ENCODE results near the gene PAK3. TPM values are rescaled to one million over a fixed set of nuclear protein-coding genes. Genes with fewer than 3 reads are reported as not detected.

PAK3 gene
- total RNA-seq: 1 to 10 TPM; 1.4 to 2.0 TPM

- H3K27ac Mint-ChIP-seq: no peak within 1 kb of the TSS
- H3K9me3 Mint-ChIP-seq: no peaks in the 10 kb centered on the region
- no peaks in the 10 kb centered on the region for H3K36me3 Mint-ChIP-seq (ENCODE audit: low read depth)
- CTCF ChIA-PET: interaction anchor here (2.0 kb wide), 1 partner anchor 148 kb away, joined by 5 read pairs; no protein-coding TSS in a partner anchor
- peak within 1 kb of the TSS; percentile 75 for H3K4me3 Mint-ChIP-seq
- H3K4me1 Mint-ChIP-seq: peaks cover 31% of the 10 kb centered on the region
- POLR2A ChIA-PET: no interaction called here
- peaks cover 21% of the 10 kb centered on the region for H3K27me3 Mint-ChIP-seq
- peak; percentile 25 for DNase-seq
Measured at GRCh38 chrX:111095974-111096895, at the start of gene PAK3. Gene PAK3 (plus strand): TSS chrX:111096191. CDS start chrX:111123104, 26,913 bp downstream.

GRCh38 chrX:111047575-111047974 lies 48.4 kb upstream of the PAK3 start:
- ChIA-PET CTCF (no interaction called here), POLR2A (no interaction called here)
- Mint-ChIP-seq H3K9me3 (no peaks in the 10 kb centered on the region), H3K36me3 (ENCODE audit: low read depth) (no peaks in the 10 kb centered on the region), H3K27ac (no peak overlapping the region), H3K4me3 (no peak overlapping the region), H3K4me1 (no peaks in the 10 kb centered on the region), H3K27me3 (no peaks in the 10 kb centered on the region)
- no peak for DNase-seq

- H3K4me1 Mint-ChIP-seq: no peaks in the 10 kb centered on the region
- no peaks in the 10 kb centered on the region for H3K9me3 Mint-ChIP-seq
- H3K27ac Mint-ChIP-seq: no peak overlapping the region
- no peak overlapping the region for H3K4me3 Mint-ChIP-seq
- H3K36me3 Mint-ChIP-seq (ENCODE audit: low read depth): no peaks in the 10 kb centered on the region
- ChIA-PET POLR2A (no interaction called here), CTCF (no interaction called here)
- no peaks in the 10 kb centered on the region for H3K27me3 Mint-ChIP-seq
- no peak for DNase-seq
Measured at GRCh38 chrX:111052478-111052877, 43.5 kb upstream of the PAK3 start.

GRCh38 chrX:111071542-111072277 lies 24.3 kb upstream of the PAK3 start:
- Mint-ChIP-seq H3K36me3 (ENCODE audit: low read depth) (no peaks in the 10 kb centered on the region), H3K27ac (no peak overlapping the region), H3K27me3 (no peaks in the 10 kb centered on the region), H3K9me3 (no peaks in the 10 kb centered on the region), H3K4me1 (no peaks in the 10 kb centered on the region), H3K4me3 (no peak overlapping the region)
- no peak for DNase-seq
- CTCF ChIA-PET: no interaction called here
- POLR2A ChIA-PET: no interaction called here

- Mint-ChIP-seq H3K4me1 (no peaks in the 10 kb centered on the region), H3K9me3 (no peaks in the 10 kb centered on the region), H3K36me3 (ENCODE audit: low read depth) (no peaks in the 10 kb centered on the region), H3K27me3 (no peaks in the 10 kb centered on the region), H3K27ac (no peak overlapping the region), H3K4me3 (no peak overlapping the region)
- ChIA-PET CTCF (no interaction called here), POLR2A (no interaction called here)
- DNase-seq: no peak
Measured at GRCh38 chrX:111083081-111083480, 12.9 kb upstream of the PAK3 start.

GRCh38 chrX:111086591-111087006 lies 9.4 kb upstream of the PAK3 start:
- H3K27me3 Mint-ChIP-seq: peaks cover 8% of the 10 kb centered on the region
- H3K4me1 Mint-ChIP-seq: no peaks in the 10 kb centered on the region
- POLR2A ChIA-PET: no interaction called here

GRCh38 chrX:111088628-111089027 lies 7.4 kb upstream of the PAK3 start:
- H3K9me3 Mint-ChIP-seq: no peaks in the 10 kb centered on the region
- ChIA-PET POLR2A (no interaction called here), CTCF (no interaction called here)
- H3K4me3 Mint-ChIP-seq: no peak overlapping the region
- peaks cover 16% of the 10 kb centered on the region for H3K27me3 Mint-ChIP-seq
- H3K27ac Mint-ChIP-seq: no peak overlapping the region
- DNase-seq: no peak
- no peaks in the 10 kb centered on the region for H3K36me3 Mint-ChIP-seq (ENCODE audit: low read depth)
- no peaks in the 10 kb centered on the region for H3K4me1 Mint-ChIP-seq

More at GRCh38 chrX:111086591-111087006, 9.4 kb upstream of the PAK3 start:
- Mint-ChIP-seq H3K36me3 (ENCODE audit: low read depth) (no peaks in the 10 kb centered on the region), H3K4me3 (no peak overlapping the region), H3K9me3 (no peaks in the 10 kb centered on the region), H3K27ac (no peak overlapping the region)
- CTCF ChIA-PET: no interaction called here
- no peak for DNase-seq

GRCh38 chrX:111090458-111090857 lies 5.5 kb upstream of the PAK3 start:
- Mint-ChIP-seq H3K27ac (no peak overlapping the region), H3K4me3 (no peak overlapping the region), H3K36me3 (ENCODE audit: low read depth) (no peaks in the 10 kb centered on the region), H3K9me3 (no peaks in the 10 kb centered on the region), H3K4me1 (peaks cover 3% of the 10 kb centered on the region), H3K27me3 (peaks cover 23% of the 10 kb centered on the region)
- no peak for DNase-seq
- ChIA-PET CTCF (no interaction called here), POLR2A (no interaction called here)

- peaks cover 31% of the 10 kb centered on the region for H3K4me1 Mint-ChIP-seq
- H3K27me3 Mint-ChIP-seq: peaks cover 12% of the 10 kb centered on the region
- CTCF ChIA-PET: interaction anchor here (1.0 to 1.9 kb wide), 4 partner anchors 9 to 145 kb away, joined by 3 to 11 read pairs (median 8); no protein-coding TSS in a partner anchor
- POLR2A ChIA-PET: no interaction called here
- peak overlapping the region; percentile 45 for H3K27ac Mint-ChIP-seq
- no peaks in the 10 kb centered on the region for H3K9me3 Mint-ChIP-seq
- peak; percentile 71 for DNase-seq
- H3K36me3 Mint-ChIP-seq (ENCODE audit: low read depth): no peaks in the 10 kb centered on the region
- H3K4me3 Mint-ChIP-seq: no peak overlapping the region
Measured at GRCh38 chrX:111098874-111099273, 2.9 kb downstream of the PAK3 start.

GRCh38 chrX:111100191-111100590 lies 4.2 kb downstream of the PAK3 start:
- ChIA-PET CTCF (interaction anchor here (0.7 to 1.8 kb wide), 10 partner anchors 9 to 345 kb away, joined by 3 to 10 read pairs (median 5); no protein-coding TSS in a partner anchor), POLR2A (interaction anchor here (0.6 kb wide), 1 partner anchor 144 kb away, joined by 3 read pairs; no protein-coding TSS in a partner anchor)

GRCh38 chrX:111101580-111101979 lies 5.6 kb downstream of the PAK3 start:
- Mint-ChIP-seq H3K27me3 (no peaks in the 10 kb centered on the region), H3K9me3 (no peaks in the 10 kb centered on the region), H3K27ac (no peak overlapping the region), H3K4me1 (peaks cover 24% of the 10 kb centered on the region), H3K36me3 (ENCODE audit: low read depth) (no peaks in the 10 kb centered on the region), H3K4me3 (no peak overlapping the region)
- ChIA-PET POLR2A (no interaction called here), CTCF (interaction anchor here (1.9 kb wide), 1 partner anchor 143 kb away, joined by 4 read pairs; no protein-coding TSS in a partner anchor)
- no peak for DNase-seq

More at GRCh38 chrX:111100191-111100590, 4.2 kb downstream of the PAK3 start:
- H3K4me3 Mint-ChIP-seq: no peak overlapping the region
- no peaks in the 10 kb centered on the region for H3K36me3 Mint-ChIP-seq (ENCODE audit: low read depth)
- DNase-seq: peak; percentile 24
- H3K9me3 Mint-ChIP-seq: no peaks in the 10 kb centered on the region
- no peak overlapping the region for H3K27ac Mint-ChIP-seq
- peaks cover 7% of the 10 kb centered on the region for H3K27me3 Mint-ChIP-seq
- peaks cover 30% of the 10 kb centered on the region for H3K4me1 Mint-ChIP-seq

- no peak overlapping the region for H3K27ac Mint-ChIP-seq
- no peak overlapping the region for H3K4me3 Mint-ChIP-seq
- ChIA-PET POLR2A (no interaction called here), CTCF (interaction anchor here (1.9 kb wide), 1 partner anchor 141 kb away, joined by 4 read pairs; no protein-coding TSS in a partner anchor)
- H3K27me3 Mint-ChIP-seq: no peaks in the 10 kb centered on the region
- no peaks in the 10 kb centered on the region for H3K9me3 Mint-ChIP-seq
- no peaks in the 10 kb centered on the region for H3K36me3 Mint-ChIP-seq (ENCODE audit: low read depth)
- DNase-seq: no peak
- H3K4me1 Mint-ChIP-seq: peaks cover 18% of the 10 kb centered on the region
Measured at GRCh38 chrX:111102636-111103035, 6.6 kb downstream of the PAK3 start.

GRCh38 chrX:111103246-111103645 lies 7.3 kb downstream of the PAK3 start:
- no peak overlapping the region for H3K27ac Mint-ChIP-seq
- DNase-seq: no peak
- H3K9me3 Mint-ChIP-seq: no peaks in the 10 kb centered on the region
- peaks cover 12% of the 10 kb centered on the region for H3K4me1 Mint-ChIP-seq
- no peaks in the 10 kb centered on the region for H3K36me3 Mint-ChIP-seq (ENCODE audit: low read depth)
- H3K4me3 Mint-ChIP-seq: no peak overlapping the region
- ChIA-PET POLR2A (no interaction called here), CTCF (no interaction called here)
- H3K27me3 Mint-ChIP-seq: no peaks in the 10 kb centered on the region
